Measurements from ENCODE around the gene TMEM145. TPM values are rescaled to one million over a fixed set of nuclear protein-coding genes. Genes with fewer than 3 reads are reported as not detected.

TMEM145 gene
- total and polyA plus RNA-seq, 9 of the 15 experiments (the other 6 are each of a cell fraction or from before 2014, with no cell fraction given): 0.80 to 5.5 (median 1.9) TPM; not detected in 3

GRCh38 chr19:42303101-42303464 lies 10.0 kb upstream of the TMEM145 start (continued):
- TF ChIP-seq GATAD2A (IDR thresholded peaks at IDR 0.05) (no peak), ZNF197 (CRISPR knock-in tag; IDR thresholded peaks at IDR 0.05; ENCODE audit: low read depth) (0 out of 2 replicates have a peak, but pooled peaks have one; percentile 72), KLF16 (IDR thresholded peaks at IDR 0.05) (no peak), STAT5A (IDR thresholded peaks at IDR 0.05; ENCODE audit: borderline replicate concordance, low read length) (no peak), PHB (CRISPR knock-in tag; IDR thresholded peaks at IDR 0.05) (no peak), TGIF2 (CRISPR knock-in tag; IDR thresholded peaks at IDR 0.05) (no peak), E2F1 (CRISPR knock-in tag; IDR thresholded peaks at IDR 0.05) (0 out of 2 replicates have a peak, but pooled peaks have one; percentile 47), ARID4B (CRISPR knock-in tag; IDR thresholded peaks at IDR 0.05) (no peak), PRDM10 (IDR thresholded peaks at IDR 0.05; ENCODE audit: partially characterized antibody) (no peak), RREB1 (CRISPR knock-in tag; IDR thresholded peaks at IDR 0.05) (no peak)

Measured in K562 (cell line).